ENCODE results near the gene KISS1R.

KISS1R gene

GRCh38 chr19:936175-936546 lies 19.0 kb downstream of the KISS1R start:
- Histone ChIP-seq H2AFZ (ENCODE audit: low read length) (no peak overlapping the region), H3K36me3 (replicated peaks in 1 of 2; ENCODE audit: control insufficient read depth in 2 of 2, insufficient read depth in 2 of 2, low read length in 2 of 2) (peaks cover 33 to 81% of the 10 kb centered on the region in 2 donors), H3K4ac (ENCODE audit: low read length) (no peak overlapping the region), H3K79me1 (ENCODE audit: low read depth, low read length) (peaks cover 41% of the 10 kb centered on the region), H3K9ac (ENCODE audit: low read depth, low read length, poor library complexity) (no peak overlapping the region), H2BK120ac (ENCODE audit: low read depth, low read length) (no peak overlapping the region), H3K27me3 (ENCODE audit: control insufficient read depth in 3 of 3, insufficient read depth in 3 of 3, low read depth in 1 of 3, low read length in 3 of 3) (no peaks in the 10 kb centered on the region), H3K4me1 (ENCODE audit: control insufficient read depth in 2 of 2, insufficient read depth in 1 of 2, low read depth in 1 of 2, low read length in 2 of 2) (peaks cover 4 to 7% of the 10 kb centered on the region in 2 donors), H2BK5ac (ENCODE audit: low read length) (no peak overlapping the region), H4K8ac (ENCODE audit: low read depth, low read length) (peak overlapping the region; percentile 96), H3K18ac (ENCODE audit: low read length) (no peak overlapping the region), H3K14ac (ENCODE audit: low read length) (no peak overlapping the region), H2AK5ac (ENCODE audit: low read depth, low read length) (no peak overlapping the region), H3K23ac (ENCODE audit: low read depth, low read length, poor library complexity) (no peak overlapping the region), H3K4me2 (ENCODE audit: insufficient read depth, low read length, poor library complexity, severe bottlenecking) (no peak overlapping the region), H3K9me3 (replicated peaks in 1 of 2; ENCODE audit: control insufficient read depth in 2 of 2, insufficient read depth in 1 of 2, low read depth in 1 of 2, low read length in 2 of 2) (peaks cover 0 to 3% of the 10 kb centered on the region in 2 donors), H2BK15ac (ENCODE audit: low read length) (no peak overlapping the region), H4K91ac (ENCODE audit: low read depth, low read length, poor library complexity) (no peak overlapping the region), H3K4me3 (ENCODE audit: low read length in 2 of 2) (no peak overlapping the region), H3K27ac (replicated peaks; ENCODE audit: low read length) (no peak overlapping the region), H2BK12ac (ENCODE audit: low read length) (no peak overlapping the region)
- DNase-seq (ENCODE audit: low spot score), result no peak
- WGBS, 2 donors (ENCODE audit: extremely low coverage in 2 of 2, insufficient read length in 2 of 2, insufficient replicate concordance in 1 of 2), result no CpG with 5 or more reads among the region's 10 CpGs

- Histone ChIP-seq H2BK120ac (ENCODE audit: low read depth, low read length) (no peak overlapping the region), H2BK12ac (ENCODE audit: low read length) (no peak overlapping the region), H3K9me3 (replicated peaks in 1 of 2; ENCODE audit: control insufficient read depth in 2 of 2, insufficient read depth in 1 of 2, low read depth in 1 of 2, low read length in 2 of 2) (peaks cover 0 to 3% of the 10 kb centered on the region in 2 donors), H2AK5ac (ENCODE audit: low read depth, low read length) (no peak overlapping the region), H4K91ac (ENCODE audit: low read depth, low read length, poor library complexity) (no peak overlapping the region), H3K9ac (ENCODE audit: low read depth, low read length, poor library complexity) (no peak overlapping the region), H3K4ac (ENCODE audit: low read length) (no peak overlapping the region), H3K4me2 (ENCODE audit: insufficient read depth, low read length, poor library complexity, severe bottlenecking) (no peak overlapping the region), H3K18ac (ENCODE audit: low read length) (no peak overlapping the region), H2BK5ac (ENCODE audit: low read length) (no peak overlapping the region), H3K27ac (replicated peaks; ENCODE audit: low read length) (no peak overlapping the region), H4K8ac (ENCODE audit: low read depth, low read length) (no peak overlapping the region), H2AFZ (ENCODE audit: low read length) (no peak overlapping the region), H3K36me3 (replicated peaks in 1 of 2; ENCODE audit: control insufficient read depth in 2 of 2, insufficient read depth in 2 of 2, low read length in 2 of 2) (peaks cover 31 to 83% of the 10 kb centered on the region in 2 donors), H3K79me1 (ENCODE audit: low read depth, low read length) (peaks cover 44% of the 10 kb centered on the region), H3K14ac (ENCODE audit: low read length) (no peak overlapping the region), H3K27me3 (ENCODE audit: control insufficient read depth in 3 of 3, insufficient read depth in 3 of 3, low read depth in 1 of 3, low read length in 3 of 3) (no peaks in the 10 kb centered on the region), H3K4me1 (ENCODE audit: control insufficient read depth in 2 of 2, insufficient read depth in 1 of 2, low read depth in 1 of 2, low read length in 2 of 2) (peaks cover 4 to 11% of the 10 kb centered on the region in 2 donors), H3K4me3 (ENCODE audit: low read length in 2 of 2) (no peak overlapping the region), H3K23ac (ENCODE audit: low read depth, low read length, poor library complexity) (no peak overlapping the region), H2BK15ac (ENCODE audit: low read length) (no peak overlapping the region)
- DNase-seq (ENCODE audit: low spot score), result no peak
- WGBS, 2 donors (ENCODE audit: extremely low coverage in 2 of 2, insufficient read length in 2 of 2, insufficient replicate concordance in 1 of 2), result no CpG with 5 or more reads among the region's 16 CpGs
Measured at GRCh38 chr19:937259-937694, 20.1 kb downstream of the KISS1R start.

- Histone ChIP-seq H3K9ac (ENCODE audit: low read depth, low read length, poor library complexity) (no peak overlapping the region), H2BK5ac (ENCODE audit: low read length) (no peak overlapping the region), H3K79me1 (ENCODE audit: low read depth, low read length) (peaks cover 44% of the 10 kb centered on the region), H2BK15ac (ENCODE audit: low read length) (no peak overlapping the region), H3K27ac (replicated peaks; ENCODE audit: low read length) (no peak overlapping the region), H3K4me2 (ENCODE audit: insufficient read depth, low read length, poor library complexity, severe bottlenecking) (no peak overlapping the region), H3K9me3 (replicated peaks in 1 of 2; ENCODE audit: control insufficient read depth in 2 of 2, insufficient read depth in 1 of 2, low read depth in 1 of 2, low read length in 2 of 2) (peaks cover 0 to 5% of the 10 kb centered on the region in 2 donors), H2BK12ac (ENCODE audit: low read length) (no peak overlapping the region), H2AK5ac (ENCODE audit: low read depth, low read length) (no peak overlapping the region), H2AFZ (ENCODE audit: low read length) (no peak overlapping the region), H3K4me1 (ENCODE audit: control insufficient read depth in 2 of 2, insufficient read depth in 1 of 2, low read depth in 1 of 2, low read length in 2 of 2) (peaks cover 0 to 9% of the 10 kb centered on the region in 2 donors), H3K14ac (ENCODE audit: low read length) (no peak overlapping the region), H3K27me3 (ENCODE audit: control insufficient read depth in 3 of 3, insufficient read depth in 3 of 3, low read depth in 1 of 3, low read length in 3 of 3) (no peaks in the 10 kb centered on the region), H3K4me3 (ENCODE audit: low read length in 2 of 2) (no peak overlapping the region), H3K4ac (ENCODE audit: low read length) (no peak overlapping the region), H2BK120ac (ENCODE audit: low read depth, low read length) (no peak overlapping the region), H4K8ac (ENCODE audit: low read depth, low read length) (no peak overlapping the region), H3K23ac (ENCODE audit: low read depth, low read length, poor library complexity) (no peak overlapping the region), H3K36me3 (replicated peaks in 1 of 2; ENCODE audit: control insufficient read depth in 2 of 2, insufficient read depth in 2 of 2, low read length in 2 of 2) (peaks cover 32 to 80% of the 10 kb centered on the region in 2 donors), H4K91ac (ENCODE audit: low read depth, low read length, poor library complexity) (no peak overlapping the region), H3K18ac (ENCODE audit: low read length) (no peak overlapping the region)
- WGBS, 2 donors (ENCODE audit: extremely low coverage in 2 of 2, insufficient read length in 2 of 2, insufficient replicate concordance in 1 of 2), result no CpG with 5 or more reads among the region's 23 CpGs
- DNase-seq (ENCODE audit: low spot score), result no peak
Measured at GRCh38 chr19:938233-938923, 21.2 kb downstream of the KISS1R start.

- no peak for DNase-seq (ENCODE audit: low spot score)
- no CpG with 5 or more reads among the region's 22 CpGs for WGBS, 2 donors (ENCODE audit: extremely low coverage in 2 of 2, insufficient read length in 2 of 2, insufficient replicate concordance in 1 of 2)
- H2AFZ ChIP-seq (ENCODE audit: low read length), result no peak overlapping the region
- no peak overlapping the region for H3K14ac ChIP-seq (ENCODE audit: low read length)
- H3K4ac ChIP-seq (ENCODE audit: low read length), result no peak overlapping the region
- no peaks in the 10 kb centered on the region for H3K27me3 ChIP-seq (ENCODE audit: control insufficient read depth in 3 of 3, insufficient read depth in 3 of 3, low read depth in 1 of 3, low read length in 3 of 3)
- no peak overlapping the region for H2BK120ac ChIP-seq (ENCODE audit: low read depth, low read length)
- no peak overlapping the region for H3K27ac ChIP-seq (replicated peaks; ENCODE audit: low read length)
- H3K18ac ChIP-seq (ENCODE audit: low read length), result peak overlapping the region; percentile 13
- H4K91ac ChIP-seq (ENCODE audit: low read depth, low read length, poor library complexity), result no peak overlapping the region
- H3K23ac ChIP-seq (ENCODE audit: low read depth, low read length, poor library complexity), result no peak overlapping the region
- H2AK5ac ChIP-seq (ENCODE audit: low read depth, low read length), result peak overlapping the region; percentile 1
- H3K79me1 ChIP-seq (ENCODE audit: low read depth, low read length), result peaks cover 49% of the 10 kb centered on the region
- H4K8ac ChIP-seq (ENCODE audit: low read depth, low read length), result peak overlapping the region; percentile 23
- H3K9me3 ChIP-seq (replicated peaks in 1 of 2; ENCODE audit: control insufficient read depth in 2 of 2, insufficient read depth in 1 of 2, low read depth in 1 of 2, low read length in 2 of 2), result peaks cover 0 to 8% of the 10 kb centered on the region in 2 donors
- H3K4me3 ChIP-seq (ENCODE audit: low read length in 2 of 2), result no peak overlapping the region
- no peak overlapping the region for H2BK12ac ChIP-seq (ENCODE audit: low read length)
- H3K36me3 ChIP-seq (replicated peaks in 1 of 2; ENCODE audit: control insufficient read depth in 2 of 2, insufficient read depth in 2 of 2, low read length in 2 of 2), result peaks cover 35 to 81% of the 10 kb centered on the region in 2 donors
- H2BK5ac ChIP-seq (ENCODE audit: low read length), result no peak overlapping the region
- H2BK15ac ChIP-seq (ENCODE audit: low read length), result no peak overlapping the region
- no peak overlapping the region for H3K9ac ChIP-seq (ENCODE audit: low read depth, low read length, poor library complexity)
- H3K4me2 ChIP-seq (ENCODE audit: insufficient read depth, low read length, poor library complexity, severe bottlenecking), result peak overlapping the region; percentile 23
- H3K4me1 ChIP-seq (ENCODE audit: control insufficient read depth in 2 of 2, insufficient read depth in 1 of 2, low read depth in 1 of 2, low read length in 2 of 2), result peaks cover 0 to 9% of the 10 kb centered on the region in 2 donors
Measured at GRCh38 chr19:939439-939838, 22.3 kb downstream of the KISS1R start.

Measured in neuronal stem cell (in vitro differentiated cells).